ENCODE results near the gene TMIE. TPM values are rescaled to one million over a fixed set of nuclear protein-coding genes. Genes with fewer than 3 reads are reported as not detected.

Gene TMIE
- total and polyA plus RNA-seq, 2 of the 13 experiments (the other 11 are each of a cell fraction or from before 2014, with no cell fraction given): not detected

DNA sequence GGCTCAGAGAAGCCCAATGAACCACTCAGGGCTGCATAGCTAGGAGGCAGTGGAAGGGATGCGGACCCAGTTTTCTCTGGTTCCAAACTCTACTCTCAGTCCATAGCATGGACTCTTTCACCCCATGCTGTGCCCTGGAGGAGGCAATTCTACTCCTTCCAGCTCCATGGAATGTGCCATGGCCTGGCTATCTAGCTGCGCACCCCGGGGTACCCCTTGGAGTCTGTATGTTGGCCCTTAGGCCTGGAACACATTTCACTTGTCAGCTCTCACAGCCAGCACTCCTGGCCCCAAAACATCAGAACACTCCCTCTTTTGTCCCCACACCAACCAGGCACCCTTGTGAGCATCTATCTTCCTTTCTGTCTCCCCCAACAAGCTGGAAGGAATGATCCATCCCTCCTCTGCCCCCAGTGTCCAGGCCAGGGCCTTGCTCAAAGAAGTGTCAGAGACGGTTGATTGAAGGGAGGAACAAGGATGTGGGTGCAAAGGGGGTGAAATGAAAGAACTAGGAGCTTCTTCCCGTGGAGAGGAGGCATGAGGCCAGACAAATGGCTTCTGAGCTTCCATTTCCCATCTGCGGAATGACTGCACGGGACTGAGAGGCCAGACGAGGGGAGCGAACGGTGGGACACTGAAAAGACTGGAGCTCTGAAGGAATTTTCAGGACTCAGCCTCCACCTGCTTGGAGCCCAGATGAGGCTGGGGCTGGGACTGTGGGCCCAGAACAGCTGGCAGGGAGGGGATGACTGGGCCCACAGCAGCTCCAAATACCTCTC lies 13.7 kb downstream of the TMIE start:
- CTCF ChIA-PET (ENCODE audit: low intra/inter-chr PET ratio, low total read pairs): no interaction called here
- TF ChIP-seq ELF4 (CRISPR knock-in tag; IDR thresholded peaks at IDR 0.05; ENCODE audit: borderline replicate concordance): no peak
- no peak for TF ChIP-seq NFYC (CRISPR knock-in tag; IDR thresholded peaks at IDR 0.05)
- no peak for TF ChIP-seq RCOR2 (CRISPR knock-in tag; IDR thresholded peaks at IDR 0.05)
- TF ChIP-seq ZMYM3 (CRISPR knock-in tag; IDR thresholded peaks at IDR 0.05): no peak
- no peak for TF ChIP-seq FOXC1 (CRISPR knock-in tag; IDR thresholded peaks at IDR 0.05; ENCODE audit: borderline replicate concordance)
- TF ChIP-seq, protein P1, sequence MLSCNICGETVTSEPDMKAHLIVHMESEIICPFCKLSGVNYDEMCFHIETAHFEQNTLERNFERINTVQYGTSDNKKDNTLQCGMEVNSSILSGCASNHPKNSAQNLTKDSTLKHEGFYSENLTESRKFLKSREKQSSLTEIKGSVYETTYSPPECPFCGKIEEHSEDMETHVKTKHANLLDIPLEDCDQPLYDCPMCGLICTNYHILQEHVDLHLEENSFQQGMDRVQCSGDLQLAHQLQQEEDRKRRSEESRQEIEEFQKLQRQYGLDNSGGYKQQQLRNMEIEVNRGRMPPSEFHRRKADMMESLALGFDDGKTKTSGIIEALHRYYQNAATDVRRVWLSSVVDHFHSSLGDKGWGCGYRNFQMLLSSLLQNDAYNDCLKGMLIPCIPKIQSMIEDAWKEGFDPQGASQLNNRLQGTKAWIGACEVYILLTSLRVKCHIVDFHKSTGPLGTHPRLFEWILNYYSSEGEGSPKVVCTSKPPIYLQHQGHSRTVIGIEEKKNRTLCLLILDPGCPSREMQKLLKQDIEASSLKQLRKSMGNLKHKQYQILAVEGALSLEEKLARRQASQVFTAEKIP (CRISPR knock-in tag; IDR thresholded peaks at IDR 0.05; ENCODE audit: borderline replicate concordance): no peak
- TF ChIP-seq, protein P2, sequence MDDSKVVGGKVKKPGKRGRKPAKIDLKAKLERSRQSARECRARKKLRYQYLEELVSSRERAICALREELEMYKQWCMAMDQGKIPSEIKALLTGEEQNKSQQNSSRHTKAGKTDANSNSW (CRISPR knock-in tag; IDR thresholded peaks at IDR 0.05; ENCODE audit: borderline replicate concordance): no peak
- TF ChIP-seq ZNF530 (CRISPR knock-in tag; IDR thresholded peaks at IDR 0.05; ENCODE audit: low read depth): no peak
- DNase-seq (ENCODE audit: low spot score) (no peak), ATAC-seq (no peak), FAIRE-seq (no peak)
- H3K4me3 ChIP-seq (replicated peaks in 1 of 3; ENCODE audit: insufficient read depth in 1 of 3, low read depth in 2 of 3, low read length in 3 of 3): no peak overlapping the region
- no TSS peak for BruUV-seq (replicated peaks)
- H3K9me3 ChIP-seq (ENCODE audit: low read length): no peaks in the 10 kb centered on the region
- no peak overlapping the region for H3K27ac ChIP-seq (ENCODE audit: extremely low read length, insufficient read depth, low read length)
- in situ Hi-C loops (cut with HindIII; ENCODE audit: extremely low pct_ligation_motif_present, low pct_unique_long_range_greater_than_20kb) (loop anchor here (5.0 kb wide), 1 partner anchor 192 kb away; no protein-coding TSS in a partner anchor), intact Hi-C loops (cut with micrococcal nuclease; ENCODE audit: unreplicated experiment) (no loop called here)
- no peak overlapping the region for H3K9ac ChIP-seq (ENCODE audit: insufficient read depth, low read depth, low read length)
- H3K27me3 ChIP-seq (ENCODE audit: control insufficient read depth in 1 of 2, insufficient read depth in 2 of 2, low read length in 2 of 2): peaks cover 4 to 9% of the 10 kb centered on the region in 2 experiments; a peak in 3 of 5 replicates
- H3K4me1 ChIP-seq (ENCODE audit: insufficient read depth, low read length): peaks cover 11% of the 10 kb centered on the region
- H2AFZ ChIP-seq (ENCODE audit: low read length): no peak overlapping the region
- H3K36me3 ChIP-seq (replicated peaks in 1 of 2; ENCODE audit: control insufficient read depth in 1 of 2, insufficient read depth in 2 of 2, low read length in 2 of 2): no peaks in the 10 kb centered on the region
- no peaks in the 10 kb centered on the region for H3K79me2 ChIP-seq (ENCODE audit: insufficient read depth, low read length)
- no peaks in the 10 kb centered on the region for H4K20me1 ChIP-seq (ENCODE audit: insufficient read depth, low read length)
- POLR2A ChIA-PET: no interaction called here
- 40% methylated on average over 9 of the region's 10 CpGs for WGBS (ENCODE audit: low lambda C conversion rate)
- H3K4me2 ChIP-seq (ENCODE audit: low read depth, low read length): no peak overlapping the region
